Measurements from ENCODE around the gene SNX11. TPM values are rescaled to one million over a fixed set of nuclear protein-coding genes. Genes with fewer than 3 reads are reported as not detected.

SNX11 gene
- total RNA-seq, 2 donors from 2014 or later, result 15.2 to 16.0 TPM

GRCh38 chr17:48127371-48128051 lies 19.9 kb downstream of the SNX11 start:
- no peaks in the 10 kb centered on the region for H3K4me1 ChIP-seq (replicated peaks)
- H3K9me3 ChIP-seq, result no peaks in the 10 kb centered on the region
- H3K27ac ChIP-seq, result no peak overlapping the region
- H3K4me3 ChIP-seq, result no peak overlapping the region
- no peak for DNase-seq (ENCODE audit: low spot score)
- WGBS, result 57% methylated on average over 9 of the region's 9 CpGs
- TF ChIP-seq POLR2A (IDR thresholded peaks at IDR 0.05), result no peak
- no peak for TF ChIP-seq POLR2AphosphoS5 (IDR thresholded peaks at IDR 0.05)
- no peak for TF ChIP-seq CTCF (IDR thresholded peaks at IDR 0.05)
- no peaks in the 10 kb centered on the region for H3K27me3 ChIP-seq (replicated peaks; ENCODE audit: insufficient read depth)
- no peaks in the 10 kb centered on the region for H3K36me3 ChIP-seq
- intact Hi-C loops (cut with DNase I), result no loop called here

- H3K27me3 ChIP-seq (replicated peaks; ENCODE audit: insufficient read depth), result no peaks in the 10 kb centered on the region
- no peak overlapping the region for H3K27ac ChIP-seq
- intact Hi-C loops (cut with DNase I), result no loop called here
- TF ChIP-seq POLR2A (IDR thresholded peaks at IDR 0.05), result no peak
- TF ChIP-seq CTCF (IDR thresholded peaks at IDR 0.05), result no peak
- no peak for TF ChIP-seq POLR2AphosphoS5 (IDR thresholded peaks at IDR 0.05)
- no peaks in the 10 kb centered on the region for H3K9me3 ChIP-seq
- WGBS, result 55% methylated on average over 5 of the region's 5 CpGs
- no peak overlapping the region for H3K4me3 ChIP-seq
- no peaks in the 10 kb centered on the region for H3K36me3 ChIP-seq
- H3K4me1 ChIP-seq (replicated peaks), result no peaks in the 10 kb centered on the region
- no peak for DNase-seq (ENCODE audit: low spot score)
Observed at GRCh38 chr17:48128400-48128799, 20.8 kb downstream of the SNX11 start.

GRCh38 chr17:48129981-48130380 lies 22.4 kb downstream of the SNX11 start:
- Histone ChIP-seq H3K36me3 (no peaks in the 10 kb centered on the region), H3K27ac (no peak overlapping the region), H3K4me1 (replicated peaks) (no peaks in the 10 kb centered on the region), H3K9me3 (no peaks in the 10 kb centered on the region), H3K27me3 (replicated peaks; ENCODE audit: insufficient read depth) (no peaks in the 10 kb centered on the region), H3K4me3 (no peak overlapping the region)
- intact Hi-C loops (cut with DNase I), result loop anchor here (5.0 kb wide), 1 partner anchor 53 kb away; no protein-coding TSS in a partner anchor
- WGBS, result 60% methylated on average over 5 of the region's 5 CpGs
- no peak for DNase-seq (ENCODE audit: low spot score)
- TF ChIP-seq POLR2A (IDR thresholded peaks at IDR 0.05) (no peak), CTCF (IDR thresholded peaks at IDR 0.05) (no peak), POLR2AphosphoS5 (IDR thresholded peaks at IDR 0.05) (no peak)

GRCh38 chr17:48131216-48131824 lies 23.8 kb downstream of the SNX11 start:
- Histone ChIP-seq H3K27me3 (replicated peaks; ENCODE audit: insufficient read depth) (no peaks in the 10 kb centered on the region), H3K4me1 (replicated peaks) (no peaks in the 10 kb centered on the region), H3K27ac (no peak overlapping the region), H3K36me3 (no peaks in the 10 kb centered on the region), H3K4me3 (no peak overlapping the region), H3K9me3 (no peaks in the 10 kb centered on the region)
- WGBS, result 37% methylated on average over 4 of the region's 4 CpGs
- TF ChIP-seq CTCF (IDR thresholded peaks at IDR 0.05) (peak; percentile 38 to 87 (median 82)), POLR2AphosphoS5 (IDR thresholded peaks at IDR 0.05) (peak; percentile 55), POLR2A (IDR thresholded peaks at IDR 0.05) (no peak)
- intact Hi-C loops (cut with DNase I), result loop anchor here (1.0 to 5.0 kb wide), 2 partner anchors 54 to 106 kb away; no protein-coding TSS in a partner anchor
- DNase-seq (ENCODE audit: low spot score), result peak; percentile 72
